ENCODE measurements around the gene NAV1. TPM values are rescaled to one million over a fixed set of nuclear protein-coding genes. Genes with fewer than 3 reads are reported as not detected.

NAV1 gene
- total RNA-seq, 4 donors from 2014 or later = 18.1 to 25.5 (median 21.0) TPM

GRCh38 chr1:201551096-201551495 is 12.2 kb downstream of the NAV1 start:
- Histone ChIP-seq H3K9me3 (no peaks in the 10 kb centered on the region), H3K27ac (no peak overlapping the region), H3K36me3 (no peaks in the 10 kb centered on the region), H3K4me1 (peaks cover 5 to 54% (median 22%) of the 10 kb centered on the region in 3 donors), H3K4me3 (no peak overlapping the region), H3K27me3 (peaks cover 0 to 11% (median 0%) of the 10 kb centered on the region in 4 donors)
- 92 to 96% methylated on average over 3 of the region's 3 CpGs for WGBS, 2 donors
- TF ChIP-seq POLR2A (IDR thresholded peaks at IDR 0.05) (no peak), CTCF (IDR thresholded peaks at IDR 0.05) (no peak)
- intact Hi-C loops (cut with DNase I) = no loop called here
- no peak for DNase-seq

GRCh38 chr1:201551877-201552731 is 13.2 kb downstream of the NAV1 start:
- no peak overlapping the region for H3K4me3 ChIP-seq
- TF ChIP-seq CTCF (IDR thresholded peaks at IDR 0.05) (no peak), POLR2A (IDR thresholded peaks at IDR 0.05) (no peak)
- intact Hi-C loops (cut with DNase I) = no loop called here
- no peak for DNase-seq
- WGBS, 2 donors = 68 to 86% methylated on average over 6 to 10 of the region's 12 CpGs
- H3K36me3 ChIP-seq = no peaks in the 10 kb centered on the region
- H3K4me1 ChIP-seq = peaks cover 5 to 62% (median 28%) of the 10 kb centered on the region in 3 donors
- no peaks in the 10 kb centered on the region for H3K9me3 ChIP-seq
- peak overlapping the region in 3 of 4 donors; percentile 57 to 67 (median 63) for H3K27ac ChIP-seq
- peaks cover 0 to 11% (median 0%) of the 10 kb centered on the region in 4 donors for H3K27me3 ChIP-seq

- Histone ChIP-seq H3K4me3 (no peak overlapping the region), H3K9me3 (no peaks in the 10 kb centered on the region), H3K36me3 (no peaks in the 10 kb centered on the region), H3K27me3 (peaks cover 0 to 7% (median 0%) of the 10 kb centered on the region in 4 donors), H3K4me1 (peaks cover 5 to 70% (median 34%) of the 10 kb centered on the region in 3 donors), H3K27ac (peak overlapping the region in 3 of 4 donors; percentile 57 to 67 (median 63))
- intact Hi-C loops (cut with DNase I) = no loop called here
- TF ChIP-seq POLR2A (IDR thresholded peaks at IDR 0.05) = no peak
- no peak for TF ChIP-seq CTCF (IDR thresholded peaks at IDR 0.05)
- 58 to 78% methylated on average over 4 of the region's 5 CpGs for WGBS, 2 donors
- DNase-seq = no peak
Measured at GRCh38 chr1:201552941-201553351, 14.0 kb downstream of the NAV1 start.

GRCh38 chr1:201553496-201554189 is 14.7 kb downstream of the NAV1 start:
- no peaks in the 10 kb centered on the region for H3K36me3 ChIP-seq
- no peak for TF ChIP-seq POLR2A (IDR thresholded peaks at IDR 0.05)
- TF ChIP-seq CTCF (IDR thresholded peaks at IDR 0.05) = no peak
- no peak for DNase-seq
- peaks cover 0 to 4% (median 0%) of the 10 kb centered on the region in 4 donors for H3K27me3 ChIP-seq
- peaks cover 5 to 67% (median 34%) of the 10 kb centered on the region in 3 donors for H3K4me1 ChIP-seq
- H3K27ac ChIP-seq = peak overlapping the region in 3 of 4 donors; percentile 57 to 67 (median 63)
- intact Hi-C loops (cut with DNase I) = no loop called here
- no peaks in the 10 kb centered on the region for H3K9me3 ChIP-seq
- WGBS, 2 donors = 57 to 67% methylated on average over 8 of the region's 8 CpGs
- H3K4me3 ChIP-seq = no peak overlapping the region

GRCh38 chr1:201554190-201554600 is 15.3 kb downstream of the NAV1 start:
- Histone ChIP-seq H3K4me3 (no peak overlapping the region), H3K36me3 (no peaks in the 10 kb centered on the region), H3K27me3 (peaks cover 0 to 4% (median 0%) of the 10 kb centered on the region in 4 donors), H3K9me3 (no peaks in the 10 kb centered on the region), H3K27ac (peak overlapping the region in 3 of 4 donors; percentile 57 to 67 (median 63)), H3K4me1 (peaks cover 5 to 62% (median 32%) of the 10 kb centered on the region in 3 donors)
- intact Hi-C loops (cut with DNase I) = no loop called here
- 47 to 74% methylated on average over 9 to 10 of the region's 10 CpGs for WGBS, 2 donors
- DNase-seq = no peak
- no peak for TF ChIP-seq CTCF (IDR thresholded peaks at IDR 0.05)
- no peak for TF ChIP-seq POLR2A (IDR thresholded peaks at IDR 0.05)

Data from esophagus squamous epithelium (tissue), 5 donors.